MM.1S (cell line): Measurements from ENCODE around the gene AK8.

ENCODE experiments used
- CTCF ChIP-seq: fragments of 300-600 bp; sonication (generic); IDR thresholded peaks from 2 replicates; pipeline ENCODE4 v1.5.1; 2016; ENCODE audit warnings: antibody characterized with exemption, low read length, mixed read lengths
- EZH2 ChIP-seq: fragments of 300-600 bp; sonication (generic); optimal IDR thresholded peaks from 2 replicates; pipeline ENCODE3; 2017; ENCODE audit warnings: low read depth, mild to moderate bottlenecking, antibody characterized with exemption, low read length, mixed read lengths
- EZH2phosphoT487 ChIP-seq: fragments of 300-600 bp; sonication (generic); IDR thresholded peaks from 2 replicates; pipeline ENCODE4 v1.6.1; 2018; ENCODE audit warnings: antibody characterized with exemption, low read length

GRCh38 chr9:132729235-132729890 is 148.7 kb downstream of the AK8 start:
- TF ChIP-seq CTCF (no peak), EZH2phosphoT487 (no peak), EZH2 (no peak)
